Astrocyte of the hippocampus (primary cell): ENCODE data around the gene ARSA.

Experiments used
- DNase-seq: peaks from one replicate; pipeline ENCODE4 v3.0.0; 2011; ENCODE audit warnings: low read depth, low spot score

Gene ARSA

GRCh38 chr22:50581031-50581949 is 46.7 kb downstream of the ARSA start:
- DNase-seq, result no peak

- DNase-seq, result no peak
These were observed 48.2 kb downstream of the ARSA start for GRCh38 chr22:50579752-50580151.

GRCh38 chr22:50578776-50579310 is 49.1 kb downstream of the ARSA start:
- DNase-seq, result no peak

- no peak for DNase-seq
These were observed 49.8 kb downstream of the ARSA start, which contains the start of gene CPT1B for GRCh38 chr22:50577987-50578775. Gene CPT1B, minus strand, starts transcription at chr22:50578427. Its CDS starts 512 bp downstream, at chr22:50577915.

- no peak for DNase-seq
These were observed 50.3 kb downstream of the ARSA start for GRCh38 chr22:50577697-50577986.

GRCh38 chr22:50576806-50577696 is 50.9 kb downstream of the ARSA start:
- no peak for DNase-seq

- peak; percentile 43 for DNase-seq
These were observed 51.9 kb downstream of the ARSA start for GRCh38 chr22:50576070-50576469.

- DNase-seq, result no peak
These were observed 52.5 kb downstream of the ARSA start for GRCh38 chr22:50575426-50575941.
